ENCODE data around the gene KCNK16.

The KCNK16 gene

DNA sequence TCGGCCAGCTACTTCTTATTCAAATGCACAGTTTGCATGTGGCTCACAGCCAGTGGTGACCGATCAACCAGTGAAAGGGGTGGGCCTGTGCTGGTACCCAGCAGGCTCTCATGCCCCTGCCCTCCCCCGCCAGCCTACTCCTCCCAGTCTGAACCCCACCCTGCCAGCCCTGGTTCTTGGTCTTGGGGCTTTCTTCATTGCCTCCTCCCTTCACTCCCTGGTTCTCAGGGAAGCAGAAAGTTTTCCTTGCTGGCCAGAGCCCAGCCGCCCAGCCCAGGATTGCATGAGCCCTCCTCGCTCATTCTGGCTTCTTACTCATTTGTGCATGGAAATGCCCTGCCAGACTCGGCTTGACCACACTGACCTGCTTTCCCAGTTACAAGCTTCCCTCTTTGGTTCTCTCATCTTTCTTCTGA, 49.1 kb downstream of the KCNK16 start:
- no peak for DNase-seq

DNA sequence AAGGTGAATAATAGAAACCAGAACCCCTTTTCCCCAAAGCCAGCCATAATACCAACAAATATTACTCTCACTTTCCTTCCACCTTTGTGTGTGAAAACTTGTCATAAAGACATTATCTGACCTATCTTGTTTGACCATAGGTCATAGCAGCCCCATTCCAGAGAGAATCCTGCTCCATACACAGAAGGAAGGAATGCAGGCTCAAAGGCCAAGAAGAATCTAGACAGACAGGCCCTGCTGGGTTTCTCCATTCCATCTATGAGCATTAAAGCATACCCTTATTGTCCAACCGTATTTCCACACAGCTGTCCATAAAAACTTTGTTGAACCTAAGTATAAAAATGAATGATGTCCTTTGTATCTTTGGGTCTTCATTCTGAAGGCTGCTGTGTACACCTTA, 52.5 kb downstream of the KCNK16 start:
- no peak for DNase-seq

DNA sequence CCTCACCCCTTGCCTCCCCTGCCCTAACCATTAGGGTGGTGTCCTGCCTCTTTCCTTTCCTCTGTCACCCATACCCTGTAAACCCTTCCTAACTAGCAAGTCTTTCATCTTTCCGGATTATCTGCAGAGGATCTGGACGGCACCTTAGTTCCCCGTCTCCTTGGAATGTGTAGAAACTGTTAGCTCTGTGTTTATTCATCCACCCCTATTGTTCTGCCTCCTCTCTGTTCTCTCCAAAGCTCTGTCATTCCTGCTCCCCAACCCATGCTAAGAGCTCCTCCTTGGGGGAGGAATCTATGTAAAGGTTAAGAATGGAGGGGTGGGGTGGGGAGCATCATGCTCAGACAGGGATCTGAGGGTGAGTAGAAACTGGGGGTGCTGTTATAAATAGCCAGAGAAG, 53.8 kb downstream of the KCNK16 start:
- DNase-seq, result no peak

GRCh38 chr6:39268171-39268570, 54.3 kb downstream of the KCNK16 start:
- DNase-seq, result no peak

GRCh38 chr6:39266782-39267355, 55.6 kb downstream of the KCNK16 start:
- no peak for DNase-seq

- no peak for DNase-seq
Observed at GRCh38 chr6:39266375-39266774, 56.1 kb downstream of the KCNK16 start.

Data from CD4-positive, alpha-beta T cell treated with Interleukin-21 for 1 hour (primary cell).